GM11168 (cell line): Measurements from ENCODE around the gene KRT27.
"Not testable (repeated sequence)": the region's sequence is repeated elsewhere in the genome, so short reads cannot be mapped to it uniquely, and the experiment has no call there.

ENCODE experiments used
- in situ Hi-C: fragments of 300-500 bp; cut with MboI; formaldehyde crosslinking; loops from one replicate; pipeline ENCODE4 v1.12.0; 2022; ENCODE audit warnings: low sequenced_read_pairs; ENCODE audit not compliant: unreplicated experiment

The KRT27 gene

GRCh38 chr17:40782450-40782849 is at the start of gene KRT27:
KRT27 (minus strand) TSS chr17:40782550; CDS start chr17:40782493, 57 bp downstream.
- in situ Hi-C loops = no loop called here

- in situ Hi-C loops = no loop called here
These were observed 47.9 kb upstream of the KRT27 start for GRCh38 chr17:40830085-40830776.

- in situ Hi-C loops = no loop called here
These were observed 46.2 kb upstream of the KRT27 start for GRCh38 chr17:40828454-40829044.

GRCh38 chr17:40827746-40828453 is 45.5 kb upstream of the KRT27 start:
- in situ Hi-C loops = no loop called here

- in situ Hi-C loops = no loop called here
These were observed 43.2 kb upstream of the KRT27 start for GRCh38 chr17:40825599-40825998.

GRCh38 chr17:40824015-40824832 is 41.9 kb upstream of the KRT27 start:
- in situ Hi-C loops = no loop called here

GRCh38 chr17:40822132-40822812 is 39.9 kb upstream of the KRT27 start, which contains the start of gene KRT10:
KRT10 (minus strand) TSS chr17:40822614; CDS start chr17:40822585, 29 bp downstream.
- in situ Hi-C loops = no loop called here

GRCh38 chr17:40821536-40821935 is 39.2 kb upstream of the KRT27 start:
- in situ Hi-C loops = no loop called here

GRCh38 chr17:40820228-40820838 is 38.0 kb upstream of the KRT27 start:
- in situ Hi-C loops = no loop called here

- in situ Hi-C loops = no loop called here
These were observed 37.3 kb upstream of the KRT27 start for GRCh38 chr17:40819528-40820125.

GRCh38 chr17:40818733-40819527 is 36.6 kb upstream of the KRT27 start:
- in situ Hi-C loops = no loop called here

GRCh38 chr17:40818343-40818732 is 36.0 kb upstream of the KRT27 start:
- in situ Hi-C loops = no loop called here

- in situ Hi-C loops = no loop called here
These were observed 34.8 kb upstream of the KRT27 start for GRCh38 chr17:40817103-40817682.

GRCh38 chr17:40816569-40816968 is 34.2 kb upstream of the KRT27 start:
- in situ Hi-C loops = no loop called here

- in situ Hi-C loops = no loop called here
These were observed 33.0 kb upstream of the KRT27 start for GRCh38 chr17:40815381-40815780.

- in situ Hi-C loops = not testable (repeated sequence)
These were observed 32.3 kb upstream of the KRT27 start for GRCh38 chr17:40814657-40815056.

- in situ Hi-C loops = no loop called here
These were observed 31.5 kb upstream of the KRT27 start for GRCh38 chr17:40813804-40814203.

GRCh38 chr17:40812639-40813038 is 30.3 kb upstream of the KRT27 start:
- in situ Hi-C loops = no loop called here
